Activated T-cell treated with anti-CD3 and anti-CD28 coated beads for 4 hours (primary cell): ENCODE data around the gene ISX.

Source experiments
- DNase-seq: peaks from one replicate; pipeline ENCODE4 v3.0.0-alpha.2; 2020

ISX gene

DNA sequence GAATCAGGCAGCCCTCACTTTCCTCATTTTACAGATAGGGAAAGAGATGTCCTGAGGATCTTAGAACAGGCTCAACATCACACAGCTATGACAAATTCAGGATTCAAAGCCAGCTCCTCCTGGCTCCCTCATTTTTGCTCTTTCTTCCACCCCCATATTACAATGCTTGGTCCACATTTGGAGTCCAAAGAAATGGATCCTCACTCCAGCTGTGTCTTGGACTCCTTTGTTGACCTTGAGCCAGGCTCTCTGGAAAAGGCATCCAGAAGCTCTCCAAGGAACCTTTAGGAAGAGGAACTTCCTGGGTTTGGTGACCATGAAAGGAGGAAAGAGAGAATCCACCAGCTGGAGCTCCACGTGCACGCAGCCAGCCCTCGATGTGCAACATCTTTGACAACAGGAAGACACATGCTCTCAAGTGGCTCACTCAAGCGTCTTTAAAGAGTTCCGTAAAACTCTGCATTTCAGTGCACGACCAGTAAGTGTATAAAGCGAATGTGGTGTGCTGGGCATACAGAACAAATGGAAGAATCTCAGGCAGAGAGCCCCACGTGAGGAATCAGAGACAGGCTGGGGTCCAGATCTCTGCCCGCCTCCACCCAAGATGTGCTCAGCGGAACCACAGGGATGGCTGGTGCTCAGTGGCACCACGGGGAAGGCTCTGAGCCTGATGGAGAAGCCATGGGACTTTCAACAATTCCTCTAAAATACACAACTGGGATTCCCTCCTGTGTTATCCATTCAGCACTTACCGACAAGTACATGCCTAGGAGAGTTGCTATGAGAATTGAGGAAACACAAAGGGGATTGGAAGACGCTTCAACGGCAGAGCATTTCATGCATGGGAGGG lies 48.4 kb downstream of the ISX start:
- no peak for DNase-seq

DNA sequence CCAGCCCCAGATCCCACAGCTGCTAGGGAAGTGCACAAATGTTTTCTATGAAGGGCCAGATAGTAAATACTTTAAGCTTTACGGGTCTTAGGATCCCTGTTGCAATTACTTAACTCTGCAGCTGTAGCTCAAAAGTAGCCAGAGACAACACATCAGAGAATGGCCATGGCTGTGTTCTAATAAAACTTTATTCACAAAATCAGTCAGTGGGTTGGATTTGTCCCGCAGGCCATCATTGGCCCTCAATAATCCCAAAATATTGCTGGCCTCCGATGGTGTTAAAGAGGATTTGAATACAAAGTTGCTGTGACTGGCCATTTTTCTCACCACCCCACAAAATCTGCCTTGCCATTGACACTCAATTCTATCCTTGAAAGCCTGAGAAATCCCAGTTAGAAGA lies 49.6 kb downstream of the ISX start:
- no peak for DNase-seq

DNA sequence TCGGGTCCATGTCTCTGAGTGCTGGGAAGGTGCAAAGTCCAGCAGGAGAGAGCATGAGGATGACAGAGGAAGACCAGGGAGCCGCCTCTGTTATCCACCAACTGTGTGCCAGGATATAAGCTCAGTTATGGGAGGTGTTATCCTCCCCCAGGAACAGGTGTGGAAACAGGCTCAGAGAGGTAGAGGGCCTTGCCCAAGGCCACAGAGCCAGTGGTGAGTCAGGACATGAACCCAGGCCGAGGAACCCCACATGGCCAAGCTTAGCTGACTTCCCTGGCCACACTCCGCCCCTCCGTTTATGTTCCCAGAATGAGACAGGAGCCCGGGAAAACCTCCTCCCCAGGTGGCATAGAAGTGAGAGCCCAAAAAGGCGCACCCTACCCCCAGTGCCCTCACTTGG lies 50.3 kb downstream of the ISX start:
- no peak for DNase-seq

GRCh38 chr22:35116817-35117216 lies 50.9 kb downstream of the ISX start:
- no peak for DNase-seq

DNA sequence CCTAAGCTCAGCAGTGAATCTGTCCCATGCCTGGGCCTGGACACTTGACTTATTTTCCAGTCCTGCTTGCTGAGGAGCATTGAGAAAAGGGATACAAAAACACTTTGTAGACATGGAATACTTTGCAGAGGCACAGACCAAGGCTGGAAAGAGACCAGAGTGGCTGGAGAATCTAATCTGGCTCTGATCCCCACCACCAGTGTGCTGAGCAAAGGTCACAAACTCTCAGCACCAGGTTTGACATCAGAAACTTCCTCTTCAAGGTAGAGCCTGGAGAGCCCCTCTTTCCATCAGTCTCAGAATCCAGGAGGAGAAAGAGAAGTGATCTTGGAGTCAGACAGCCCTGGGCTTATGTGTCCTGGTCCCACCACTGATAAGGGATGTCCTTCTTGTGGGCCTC lies 53.5 kb downstream of the ISX start:
- no peak for DNase-seq

- no peak for DNase-seq
Measured at GRCh38 chr22:35124691-35125219, 58.8 kb downstream of the ISX start.

GRCh38 chr22:35126993-35127392 lies 61.0 kb downstream of the ISX start:
- no peak for DNase-seq

- DNase-seq, result no peak
Measured at GRCh38 chr22:35128637-35129036, 62.7 kb downstream of the ISX start.

- no peak for DNase-seq
Measured at GRCh38 chr22:35131525-35132000, 65.6 kb downstream of the ISX start.

DNA sequence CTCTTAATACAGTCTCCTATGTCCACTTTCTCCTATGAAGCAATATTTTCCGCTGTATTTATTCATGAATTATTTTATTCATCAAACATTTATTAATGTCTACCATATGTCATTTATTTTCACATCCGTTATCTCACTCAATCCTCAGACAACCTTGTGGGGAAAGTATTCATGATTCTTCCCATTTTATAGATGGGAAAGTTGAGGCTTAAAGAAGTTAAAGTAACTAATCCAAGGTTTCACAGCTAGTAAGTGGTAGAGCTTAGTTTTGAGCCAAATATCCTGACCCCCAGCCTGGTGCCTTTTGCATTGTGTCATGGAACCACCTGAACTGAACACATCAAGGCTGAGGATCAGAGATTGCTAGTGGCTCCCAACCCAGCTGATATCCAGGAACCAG lies 66.6 kb downstream of the ISX start:
- DNase-seq, result no peak

DNA sequence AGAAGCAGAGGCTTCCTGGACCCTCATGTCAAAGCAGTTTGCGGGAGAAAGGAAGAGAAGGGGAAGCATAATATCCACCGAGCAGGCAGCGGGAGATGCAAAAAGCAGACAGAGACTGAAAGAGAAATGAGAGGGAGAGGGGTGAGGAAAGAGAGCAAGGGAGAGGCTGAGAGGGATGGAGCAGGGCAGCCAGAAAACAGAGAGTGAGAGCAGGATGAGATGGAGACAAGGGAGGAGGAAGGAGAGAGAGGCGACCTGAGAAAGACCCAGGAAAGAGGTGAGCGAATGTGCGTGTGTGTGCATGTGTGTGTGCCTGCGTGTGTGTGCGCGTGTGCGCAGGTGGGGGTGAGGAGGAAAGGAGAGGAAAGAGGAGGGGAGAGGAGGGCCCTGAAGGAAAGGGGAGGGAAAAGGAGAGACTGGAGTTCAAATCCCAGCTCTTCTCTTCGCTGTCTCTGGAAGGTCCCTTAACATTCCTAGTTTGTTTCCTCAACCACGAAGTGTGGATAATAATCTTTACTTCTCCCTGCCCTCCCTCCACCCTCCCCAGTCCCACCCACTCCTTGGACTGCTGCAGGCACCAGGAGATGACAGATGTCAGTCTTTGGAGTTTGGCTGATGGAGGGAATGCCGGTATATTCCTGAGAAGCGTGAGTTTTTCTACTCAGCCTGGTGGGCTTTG lies 67.9 kb downstream of the ISX start:
- no peak for DNase-seq

- DNase-seq, result no peak
Measured at GRCh38 chr22:35134637-35135036, 68.7 kb downstream of the ISX start.

DNA sequence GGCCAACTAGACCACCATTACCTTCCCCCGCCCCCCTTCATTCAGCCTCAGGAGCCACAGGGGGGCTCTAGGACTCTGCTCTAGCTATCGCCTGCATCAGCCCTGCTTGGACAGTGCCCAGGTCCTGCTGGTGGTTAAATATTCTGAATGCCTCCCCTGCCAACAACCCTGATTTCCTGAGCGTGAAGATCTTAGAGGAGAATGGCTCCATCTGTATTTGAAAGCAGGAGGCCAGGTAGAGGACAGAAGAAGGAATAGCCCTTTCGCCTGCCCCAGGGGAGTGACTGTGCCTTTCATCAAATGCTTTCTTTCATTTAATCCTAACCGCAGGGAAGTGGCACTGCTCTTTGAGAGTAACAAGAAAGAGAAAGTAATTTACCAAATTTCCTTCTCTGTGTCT lies 69.2 kb downstream of the ISX start:
- no peak for DNase-seq
